Prostate gland (tissue), 2 donors: ENCODE measurements around the gene COX10. TPM values are rescaled to one million over a fixed set of nuclear protein-coding genes. Genes with fewer than 3 reads are reported as not detected.

Experiments
- DNase-seq: peaks from one replicate; pipeline ENCODE4 v3.0.0-alpha.2; 2019; ENCODE audit warnings: low spot score
- H3K27ac ChIP-seq, 2 donors: fragments of 200-600 bp; sonication (generic); 2 replicates each; pipeline ENCODE4 v1.5.1; 2017 to 2019
- H3K27me3 ChIP-seq: fragments of 200-600 bp; sonication (generic); replicated peaks from 2 replicates; pipeline ENCODE4 v1.5.1; 2019; ENCODE audit not compliant: insufficient read depth
- H3K36me3 ChIP-seq, 2 donors: fragments of 200-600 bp; sonication (generic); 1 replicate in 1 of 2; 2 replicates in 1 of 2; pipeline versions ENCODE4 v1.5.1 to v1.8.1; 2017 to 2019
- H3K4me1 ChIP-seq: fragments of 200-600 bp; sonication (generic); replicated peaks from 2 replicates; pipeline ENCODE4 v1.5.1; 2019
- H3K4me3 ChIP-seq, 2 donors: fragments of 200-600 bp; sonication (generic); 2 replicates each; pipeline ENCODE4 v1.5.1; 2017 to 2019
- H3K9me3 ChIP-seq: fragments of 200-600 bp; sonication (generic); 2 replicates; pipeline ENCODE4 v1.5.1; 2017
- CTCF ChIP-seq, 4 experiments: fragments of 200-600 bp in 2 of 4; fragments of 450-650 bp in 2 of 4; sonication (generic) in 2 of 4; IDR thresholded peaks; 1 replicate in 3 of 4; 2 replicates in 1 of 4; pipeline ENCODE4 v1.5.1; 2016 to 2019; ENCODE audit warnings: antibody characterized with exemption in 4 of 4, mild to moderate bottlenecking in 2 of 4, moderate library complexity in 2 of 4
- POLR2A ChIP-seq: fragments of 450-650 bp; IDR thresholded peaks from one replicate; pipeline ENCODE4 v1.6.1; 2016; ENCODE audit warnings: antibody characterized with exemption, mild to moderate bottlenecking
- POLR2AphosphoS5 ChIP-seq: sonication (generic); formaldehyde crosslinking; IDR thresholded peaks from one replicate; pipeline ENCODE4 v1.6.1; 2017; ENCODE audit warnings: antibody characterized with exemption
- WGBS: methylation state at CpG from one replicate; pipeline ENCODE4 v1.1.5; 2018; 5-methylcytosine and 5-hydroxymethylcytosine counted together
- intact Hi-C: fragments of 100-400 bp; cut with DNase I; formaldehyde crosslinking; loops from one replicate; pipeline ENCODE4 v1.14.2; 2022
- total RNA-seq, 2 donors: library from RNA; depleted of rRNA; stranded (reverse); fragments of >200 nt; gene quantifications; one replicate each; pipeline ENCODE4 v1.1.0, GENCODE V29; 2016

The COX10 gene
- total RNA-seq, 2 donors from 2014 or later = 16.5 to 35.1 TPM

- H3K36me3 ChIP-seq = no peaks in the 10 kb centered on the region
- no peaks in the 10 kb centered on the region for H3K4me1 ChIP-seq
- 97% methylated on average over 1 of the region's 1 CpG for WGBS
- H3K27me3 ChIP-seq = no peaks in the 10 kb centered on the region
- intact Hi-C loops = no loop called here
- DNase-seq = no peak
- no peaks in the 10 kb centered on the region for H3K9me3 ChIP-seq
- no peak overlapping the region for H3K27ac ChIP-seq
- H3K4me3 ChIP-seq = no peak overlapping the region
- TF ChIP-seq CTCF (IDR thresholded peaks at IDR 0.05) (no peak), POLR2AphosphoS5 (no peak), POLR2A (no peak)
Measured at GRCh38 chr17:14113137-14113536, 43.8 kb downstream of the COX10 start.

- Histone ChIP-seq H3K4me3 (no peak overlapping the region), H3K36me3 (no peaks in the 10 kb centered on the region), H3K27me3 (no peaks in the 10 kb centered on the region), H3K27ac (no peak overlapping the region), H3K9me3 (no peaks in the 10 kb centered on the region), H3K4me1 (no peaks in the 10 kb centered on the region)
- intact Hi-C loops = no loop called here
- DNase-seq = no peak
- WGBS = 93% methylated on average over 4 of the region's 4 CpGs
- TF ChIP-seq POLR2AphosphoS5 (no peak), CTCF (IDR thresholded peaks at IDR 0.05) (no peak), POLR2A (no peak)
Measured at GRCh38 chr17:14116263-14117024, 47.1 kb downstream of the COX10 start.

- no peaks in the 10 kb centered on the region for H3K9me3 ChIP-seq
- intact Hi-C loops = no loop called here
- H3K4me3 ChIP-seq = no peak overlapping the region
- WGBS = 99% methylated on average over 2 of the region's 2 CpGs
- H3K36me3 ChIP-seq = no peaks in the 10 kb centered on the region
- no peaks in the 10 kb centered on the region for H3K4me1 ChIP-seq
- H3K27ac ChIP-seq = no peak overlapping the region
- no peak for TF ChIP-seq CTCF (IDR thresholded peaks at IDR 0.05)
- TF ChIP-seq POLR2AphosphoS5 = no peak
- TF ChIP-seq POLR2A = no peak
- no peaks in the 10 kb centered on the region for H3K27me3 ChIP-seq
- DNase-seq = no peak
Measured at GRCh38 chr17:14118951-14119350, 49.6 kb downstream of the COX10 start.

GRCh38 chr17:14119546-14119945 is 50.2 kb downstream of the COX10 start:
- DNase-seq = no peak
- Histone ChIP-seq H3K36me3 (no peaks in the 10 kb centered on the region), H3K27ac (no peak overlapping the region), H3K4me3 (no peak overlapping the region), H3K9me3 (no peaks in the 10 kb centered on the region), H3K27me3 (no peaks in the 10 kb centered on the region), H3K4me1 (no peaks in the 10 kb centered on the region)
- TF ChIP-seq CTCF (IDR thresholded peaks at IDR 0.05) (no peak), POLR2A (no peak), POLR2AphosphoS5 (no peak)
- intact Hi-C loops = no loop called here
- WGBS = 96% methylated on average over 3 of the region's 3 CpGs

GRCh38 chr17:14121952-14122351 is 52.6 kb downstream of the COX10 start:
- H3K27ac ChIP-seq = no peak overlapping the region
- no peak for DNase-seq
- intact Hi-C loops = no loop called here
- no peaks in the 10 kb centered on the region for H3K4me1 ChIP-seq
- H3K27me3 ChIP-seq = no peaks in the 10 kb centered on the region
- WGBS = 85% methylated on average over 6 of the region's 6 CpGs
- H3K9me3 ChIP-seq = no peaks in the 10 kb centered on the region
- TF ChIP-seq CTCF (IDR thresholded peaks at IDR 0.05) = no peak
- no peaks in the 10 kb centered on the region for H3K36me3 ChIP-seq
- no peak overlapping the region for H3K4me3 ChIP-seq
